Activated naive CD4-positive, alpha-beta T cell (primary cell): Measurements from ENCODE around the gene AQP5.

Experiments
- DNase-seq, 4 experiments: peaks; one replicate each; lab custom pipeline; 2025; lab: John Stamatoyannopoulos, UW

AQP5 gene

GRCh38 chr12:49964849-49965624, 3.4 kb downstream of the AQP5 start:
- no peak for DNase-seq

- no peak for DNase-seq
These were observed 4.2 kb downstream of the AQP5 start for GRCh38 chr12:49965836-49966235.

GRCh38 chr12:49966511-49967041, 4.9 kb downstream of the AQP5 start:
- no peak for DNase-seq

GRCh38 chr12:49967042-49967776, 5.5 kb downstream of the AQP5 start:
- peak; percentile 92 to 98 (median 94) for DNase-seq

GRCh38 chr12:49967777-49968250, 6.1 kb downstream of the AQP5 start:
- no peak for DNase-seq

- DNase-seq: no peak
These were observed 6.8 kb downstream of the AQP5 start for GRCh38 chr12:49968471-49968870.

GRCh38 chr12:49969027-49969426, 7.4 kb downstream of the AQP5 start:
- DNase-seq: no peak

- no peak for DNase-seq
These were observed 8.2 kb downstream of the AQP5 start for GRCh38 chr12:49969651-49970429.

GRCh38 chr12:49970658-49971057, 9.0 kb downstream of the AQP5 start:
- DNase-seq: no peak

GRCh38 chr12:49971141-49971540, 9.5 kb downstream of the AQP5 start:
- DNase-seq: no peak

GRCh38 chr12:49972129-49972528, 10.5 kb downstream of the AQP5 start:
- DNase-seq: no peak

- DNase-seq: no peak
These were observed 11.1 kb downstream of the AQP5 start, which contains the start of gene AQP6 for GRCh38 chr12:49972641-49973360. Gene AQP6 (plus strand): TSS chr12:49972947. CDS start chr12:49973174, 227 bp downstream.

- DNase-seq: no peak
These were observed 11.7 kb downstream of the AQP5 start for GRCh38 chr12:49973361-49973830.

- DNase-seq: no peak
These were observed 12.6 kb downstream of the AQP5 start for GRCh38 chr12:49974231-49974675.

- no peak for DNase-seq
These were observed 13.1 kb downstream of the AQP5 start for GRCh38 chr12:49974677-49975317.

- DNase-seq: no peak
These were observed 13.7 kb downstream of the AQP5 start for GRCh38 chr12:49975318-49975761.

- DNase-seq: no peak
These were observed 14.9 kb downstream of the AQP5 start for GRCh38 chr12:49976557-49976956.

GRCh38 chr12:49978125-49978524, 16.5 kb downstream of the AQP5 start:
- DNase-seq: no peak

- DNase-seq: no peak
These were observed 17.4 kb downstream of the AQP5 start for GRCh38 chr12:49979016-49979586.

GRCh38 chr12:49979791-49980190, 18.1 kb downstream of the AQP5 start:
- no peak for DNase-seq
